Daoy (cell line): ENCODE measurements around the gene SULT4A1. TPM values are rescaled to one million over a fixed set of nuclear protein-coding genes. Genes with fewer than 3 reads are reported as not detected.
A peak's percentile ranks its signal among the peaks of the same experiment; 100 is the strongest.
"Not testable (repeated sequence)": the region's sequence is repeated elsewhere in the genome, so short reads cannot be mapped to it uniquely, and the experiment has no call there.

ENCODE experiments used
- DNase-seq: peaks from one replicate; pipeline ENCODE4 v3.0.0-alpha.2; 2015; ENCODE audit warnings: low read depth
- total RNA-seq: library from RNA; depleted of rRNA; stranded (reverse); fragments of >200 nt; shearing (Covaris generic); gene quantifications from 2 replicates; pipeline ENCODE4 v1.2.3, GENCODE V29; 2014

The SULT4A1 gene
- total RNA-seq, 1 experiment from 2014 or later: 2.2 TPM

DNA sequence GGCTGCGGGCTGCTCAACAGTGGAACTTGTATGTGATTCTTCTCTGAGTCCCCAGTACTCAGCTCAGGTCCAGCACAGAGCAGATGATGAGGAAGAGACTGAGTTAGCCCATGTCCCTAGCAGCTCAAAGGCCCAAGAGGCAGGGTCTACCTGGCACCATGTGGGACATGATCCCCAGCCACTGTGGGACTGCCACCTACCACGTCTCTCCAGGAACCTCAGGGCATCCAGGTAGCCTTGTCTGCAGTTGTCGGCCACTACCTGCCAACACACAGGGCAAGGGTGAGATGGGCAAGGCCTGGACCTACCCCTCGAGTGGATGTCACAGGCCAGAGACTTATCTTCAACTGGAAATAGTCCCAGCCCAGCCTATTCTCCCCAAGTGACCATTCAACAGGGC, 25.1 kb upstream of the SULT4A1 start:
- DNase-seq: no peak

- no peak for DNase-seq
Observed at GRCh38 chr22:43886231-43886630, 23.9 kb upstream of the SULT4A1 start.

DNA sequence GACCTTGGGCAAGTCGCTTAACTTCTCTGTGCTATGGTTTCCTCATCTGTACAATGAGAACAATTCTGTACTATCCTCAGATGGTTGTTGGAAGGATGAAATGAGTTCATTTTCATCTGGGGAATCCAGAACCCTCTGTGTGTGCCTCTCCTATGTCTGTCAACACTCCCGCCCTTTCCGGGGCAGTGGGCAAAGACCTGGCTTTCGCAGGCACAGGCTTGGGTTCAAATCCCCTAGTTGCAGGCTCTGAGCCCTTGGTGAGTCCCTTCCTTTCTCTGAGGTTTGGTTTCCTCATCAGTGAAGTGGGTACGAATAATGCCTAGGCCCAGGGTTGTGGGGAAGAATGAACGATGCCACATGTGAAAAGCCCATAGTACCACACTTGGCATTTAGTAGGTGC, 23.5 kb upstream of the SULT4A1 start:
- no peak for DNase-seq

DNA sequence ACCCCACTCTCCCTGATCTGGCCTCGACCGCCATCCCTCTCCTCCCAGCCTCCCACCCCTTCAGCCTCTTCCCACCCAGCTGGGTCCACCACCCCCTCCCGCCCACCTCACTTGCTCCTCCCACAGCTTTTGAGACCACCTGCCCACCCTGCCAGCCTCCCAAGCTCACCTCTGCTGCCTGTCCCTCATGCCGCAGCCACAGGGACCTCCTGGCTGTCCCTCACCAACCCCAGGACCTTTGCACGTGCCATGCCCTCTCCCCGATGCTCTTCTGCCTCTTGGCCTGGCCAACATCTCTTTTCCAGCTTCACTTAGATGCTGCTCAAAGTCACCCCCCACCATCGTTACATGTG, 23.0 kb upstream of the SULT4A1 start:
- DNase-seq: no peak

GRCh38 chr22:43884600-43885318, 22.4 kb upstream of the SULT4A1 start:
- DNase-seq: peak; percentile 65

GRCh38 chr22:43883719-43884415, 21.6 kb upstream of the SULT4A1 start:
- DNase-seq: no peak

DNA sequence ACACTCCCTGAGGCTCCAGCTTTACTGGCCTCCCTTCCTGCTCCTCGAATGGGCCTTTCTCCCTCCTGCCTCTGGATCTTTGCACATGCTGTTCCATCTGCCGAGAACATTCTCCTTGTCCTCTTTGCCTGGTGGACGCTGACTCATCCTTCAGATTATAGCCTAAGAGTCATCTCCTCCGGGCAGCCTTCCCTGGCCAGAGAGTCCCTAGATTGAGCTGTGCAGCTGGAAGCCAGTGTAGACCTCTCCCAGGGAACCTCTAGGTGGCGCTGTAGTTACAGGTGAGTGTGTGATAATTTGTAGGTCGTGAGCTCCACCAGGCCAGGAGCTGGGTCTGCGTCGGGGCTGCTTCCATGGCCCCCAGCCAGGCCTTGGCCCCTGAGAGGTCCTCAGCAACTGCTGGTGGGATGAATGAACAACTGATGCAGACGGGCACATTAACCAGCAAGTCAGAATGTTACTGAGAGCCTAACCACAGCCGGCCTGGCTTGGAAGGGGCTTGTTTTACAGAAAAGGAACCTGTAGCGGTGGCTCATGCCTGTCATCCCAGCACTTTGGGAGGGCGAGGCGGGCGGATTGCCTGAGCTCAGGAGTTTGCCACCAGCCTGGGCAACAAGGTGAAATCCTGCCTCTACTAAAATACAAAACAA, 20.8 kb upstream of the SULT4A1 start:
- DNase-seq: peak; percentile 74

GRCh38 chr22:43882122-43882767, 19.9 kb upstream of the SULT4A1 start:
- DNase-seq: no peak

- no peak for DNase-seq
Observed at GRCh38 chr22:43881091-43882061, 19.1 kb upstream of the SULT4A1 start.

DNA sequence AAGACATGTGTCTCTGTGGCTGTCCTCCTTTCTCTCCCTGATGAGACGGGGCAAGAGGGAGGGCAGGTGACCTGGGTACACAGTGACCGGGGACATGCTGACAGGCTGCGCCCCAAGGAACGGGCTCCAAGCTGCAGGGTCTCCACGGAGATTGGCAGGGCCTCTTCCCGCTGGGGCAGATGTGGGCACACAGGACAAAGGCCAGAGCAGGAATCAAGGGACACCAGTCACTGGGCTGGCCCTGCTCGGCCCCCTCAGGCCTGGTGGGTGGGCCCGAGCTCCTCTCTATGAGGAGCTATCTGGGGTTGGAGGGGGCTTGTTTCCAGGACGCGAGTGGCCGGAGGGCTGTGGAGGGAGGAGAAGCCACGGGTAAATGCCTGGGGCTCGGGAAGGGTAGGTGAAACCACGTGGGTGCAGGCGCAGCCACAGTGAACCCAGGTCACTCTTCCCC, 18.3 kb upstream of the SULT4A1 start:
- DNase-seq: no peak

- no peak for DNase-seq
Observed at GRCh38 chr22:43879901-43880540, 17.7 kb upstream of the SULT4A1 start.

GRCh38 chr22:43878831-43879550, 16.7 kb upstream of the SULT4A1 start:
- no peak for DNase-seq

GRCh38 chr22:43878079-43878795, 15.9 kb upstream of the SULT4A1 start:
- DNase-seq: no peak

- no peak for DNase-seq
Observed at GRCh38 chr22:43876866-43877509, 14.7 kb upstream of the SULT4A1 start.

DNA sequence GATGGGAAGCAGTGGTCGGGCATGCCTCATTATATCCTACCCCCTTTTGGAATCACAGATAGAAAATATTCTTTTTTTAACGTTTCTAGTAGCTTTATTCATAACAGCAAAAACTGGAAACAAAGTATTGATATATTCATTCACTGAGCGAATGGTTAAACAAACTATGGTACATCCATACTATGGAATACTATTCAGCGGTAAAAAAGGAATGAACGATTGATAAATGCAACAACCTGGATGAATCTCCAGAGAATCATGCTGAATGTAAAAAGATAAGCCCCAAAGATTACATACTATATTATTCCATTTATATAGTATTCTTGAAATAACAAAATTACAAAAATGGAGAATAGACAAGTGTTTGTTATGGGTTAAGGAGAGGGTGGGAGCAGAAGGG, 7.5 kb upstream of the SULT4A1 start:
- no peak for DNase-seq

- not testable (repeated sequence) for DNase-seq
Observed at GRCh38 chr22:43869001-43869400, 6.7 kb upstream of the SULT4A1 start.

DNA sequence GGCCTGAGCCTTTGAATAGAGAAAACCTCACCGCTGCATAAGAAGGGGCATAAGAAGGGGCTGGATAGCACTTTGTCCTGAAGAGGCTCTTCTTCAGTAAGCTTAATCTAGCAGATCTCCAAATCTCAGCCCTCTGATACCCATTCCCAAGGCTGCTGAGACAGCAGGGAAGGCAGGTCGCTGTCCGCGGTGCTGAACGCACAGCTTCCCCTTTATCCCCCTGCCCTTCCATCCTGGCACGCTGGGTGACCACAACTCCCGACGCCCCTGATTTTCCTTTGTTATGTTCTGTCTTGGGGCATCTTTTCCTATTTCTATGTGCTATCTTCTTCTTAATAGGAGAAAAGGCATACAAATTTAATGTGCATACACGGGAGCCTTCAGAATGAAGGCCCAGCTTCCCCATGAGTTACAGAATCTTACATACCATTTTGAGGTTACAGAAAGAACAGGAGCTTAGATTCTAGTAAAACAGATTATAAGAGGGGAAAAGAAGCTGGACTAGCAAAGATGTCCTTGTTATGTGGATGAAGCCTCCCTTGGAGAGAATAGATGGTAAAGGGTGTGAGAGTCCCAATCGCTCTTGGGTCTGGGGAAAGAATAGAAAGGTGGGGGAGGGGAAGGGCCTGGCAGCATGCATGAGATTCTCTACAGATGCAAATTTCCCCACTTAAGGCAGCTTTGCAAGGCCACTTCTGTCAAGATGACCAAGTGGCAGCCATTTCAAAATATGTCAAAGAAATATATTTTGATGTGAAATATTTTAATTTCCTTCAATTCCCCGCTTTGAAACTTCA, 5.7 kb upstream of the SULT4A1 start:
- peak; percentile 79 for DNase-seq

DNA sequence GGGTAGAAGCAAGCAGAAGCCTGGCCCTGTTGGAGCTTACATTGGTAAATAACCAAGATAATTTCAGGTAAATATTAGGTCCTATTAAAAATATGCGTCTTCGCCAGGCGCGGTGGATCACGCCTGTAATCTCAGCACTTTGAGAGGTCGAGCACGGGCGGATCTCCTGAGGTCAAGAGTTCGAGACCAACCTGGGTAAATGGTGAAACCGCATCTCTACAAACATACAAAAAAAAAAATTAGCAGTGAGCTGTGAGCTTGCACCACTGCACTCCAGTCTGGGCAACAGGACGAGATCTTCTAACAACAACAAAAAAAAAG, 529 bp upstream of the SULT4A1 start:
- DNase-seq: no peak
